ENCODE measurements around the gene STOML2. TPM values are rescaled to one million over a fixed set of nuclear protein-coding genes. Genes with fewer than 3 reads are reported as not detected.

Gene STOML2
- total and polyA plus RNA-seq, 2 donors (not counting 1 experiment from before 2014, with no cell fraction given), result 58.9 to 64.6 TPM

DNA sequence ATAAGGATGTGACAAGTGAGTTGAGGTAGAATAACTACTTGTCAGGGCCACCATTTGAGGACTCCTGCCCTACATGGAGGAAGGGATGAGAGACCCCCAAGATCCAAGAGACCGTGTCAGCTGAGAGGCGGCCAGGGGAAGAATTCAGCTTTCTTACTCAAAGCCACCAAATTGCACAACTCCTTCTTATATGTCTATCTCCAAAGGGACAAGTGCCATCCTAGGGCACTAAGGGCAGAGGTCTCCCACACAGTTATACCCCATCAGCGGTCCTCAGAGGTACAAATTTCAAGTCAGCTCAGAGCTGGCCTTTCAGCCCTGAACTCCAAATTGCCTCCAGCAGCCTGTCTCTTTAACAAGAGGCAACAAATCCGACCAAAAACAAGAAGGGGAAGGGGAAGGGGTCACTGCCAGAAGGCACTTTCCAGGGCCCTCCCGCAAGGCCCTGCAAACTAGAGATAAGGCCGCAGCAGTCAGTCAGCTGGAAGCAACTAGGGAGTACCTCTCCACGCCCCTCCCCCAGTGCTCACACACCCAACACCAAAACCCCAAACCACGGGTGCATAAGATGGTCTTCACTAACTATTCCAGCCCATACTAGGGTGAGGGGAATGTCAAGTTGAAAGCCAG lies 6.1 kb upstream of the STOML2 start:
- WGBS (ENCODE audit: insufficient coverage), result 85% methylated on average over 4 of the region's 8 CpGs
- H3K9me3 Mint-ChIP-seq (ENCODE audit: insufficient read depth), result no peaks in the 10 kb centered on the region
- peaks cover 8% of the 10 kb centered on the region for H3K79me2 ChIP-seq (ENCODE audit: control insufficient read depth, insufficient read depth, low read length)
- H3K27ac ChIP-seq (ENCODE audit: low read length in 2 of 2), result no peak overlapping the region
- no peak overlapping the region for H3K9ac ChIP-seq (ENCODE audit: low read length)
- peaks cover 17 to 28% of the 10 kb centered on the region in 2 donors for H3K4me1 ChIP-seq (ENCODE audit: control insufficient read depth in 2 of 2, insufficient read depth in 2 of 2, low read length in 2 of 2)
- H3K27ac Mint-ChIP-seq, result peak overlapping the region; percentile 8
- no peak overlapping the region for H2AFZ ChIP-seq (ENCODE audit: insufficient read depth, low read depth, low read length, poor library complexity, severe bottlenecking)
- no peak for TF ChIP-seq EZH2 (IDR thresholded peaks at IDR 0.05; ENCODE audit: borderline replicate concordance, insufficient read depth, low read depth, low read length, poor library complexity, severe bottlenecking)
- TF ChIP-seq, protein P1, sequence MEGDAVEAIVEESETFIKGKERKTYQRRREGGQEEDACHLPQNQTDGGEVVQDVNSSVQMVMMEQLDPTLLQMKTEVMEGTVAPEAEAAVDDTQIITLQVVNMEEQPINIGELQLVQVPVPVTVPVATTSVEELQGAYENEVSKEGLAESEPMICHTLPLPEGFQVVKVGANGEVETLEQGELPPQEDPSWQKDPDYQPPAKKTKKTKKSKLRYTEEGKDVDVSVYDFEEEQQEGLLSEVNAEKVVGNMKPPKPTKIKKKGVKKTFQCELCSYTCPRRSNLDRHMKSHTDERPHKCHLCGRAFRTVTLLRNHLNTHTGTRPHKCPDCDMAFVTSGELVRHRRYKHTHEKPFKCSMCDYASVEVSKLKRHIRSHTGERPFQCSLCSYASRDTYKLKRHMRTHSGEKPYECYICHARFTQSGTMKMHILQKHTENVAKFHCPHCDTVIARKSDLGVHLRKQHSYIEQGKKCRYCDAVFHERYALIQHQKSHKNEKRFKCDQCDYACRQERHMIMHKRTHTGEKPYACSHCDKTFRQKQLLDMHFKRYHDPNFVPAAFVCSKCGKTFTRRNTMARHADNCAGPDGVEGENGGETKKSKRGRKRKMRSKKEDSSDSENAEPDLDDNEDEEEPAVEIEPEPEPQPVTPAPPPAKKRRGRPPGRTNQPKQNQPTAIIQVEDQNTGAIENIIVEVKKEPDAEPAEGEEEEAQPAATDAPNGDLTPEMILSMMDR (IDR thresholded peaks at IDR 0.05), result no peak
- peaks cover 36% of the 10 kb centered on the region for H3K4me1 Mint-ChIP-seq
- intact Hi-C loops (cut with micrococcal nuclease), result no loop called here
- CTCF ChIA-PET, result interaction anchor here (2.1 to 3.0 kb wide), 2 partner anchors 11 to 150 kb away, joined by 6 to 18 read pairs; partner anchors contain the start of gene PIGO
- no peaks in the 10 kb centered on the region for H4K20me1 ChIP-seq (ENCODE audit: control insufficient read depth, insufficient read depth, low read length, poor library complexity, severe bottlenecking)
- H3K4me3 ChIP-seq (ENCODE audit: control extremely low read depth in 1 of 5, extremely low read depth in 1 of 5, insufficient read depth in 1 of 5, low read depth in 2 of 5, low read length in 4 of 5), result no peak overlapping the region
- POLR2A ChIA-PET, result interaction anchor here (0.6 kb wide), 1 partner anchor 21 kb away, joined by 3 read pairs; no protein-coding TSS in a partner anchor
- peaks cover 0 to 10% of the 10 kb centered on the region in 2 experiments for H3K36me3 ChIP-seq (replicated peaks in 1 of 2; ENCODE audit: control extremely low read depth in 1 of 2, control insufficient read depth in 1 of 2, extremely low read depth in 1 of 2, insufficient read depth in 2 of 2, low read length in 1 of 2)
- DNase-seq, result peak; percentile 18
- H3K27me3 ChIP-seq (replicated peaks in 1 of 4; ENCODE audit: control extremely low read depth in 1 of 4, control insufficient read depth in 3 of 4, insufficient read depth in 4 of 4, low read length in 3 of 4), result no peaks in the 10 kb centered on the region
- no peak overlapping the region for H3K4me2 ChIP-seq (replicated peaks; ENCODE audit: low read depth, low read length, poor library complexity, severe bottlenecking)
- H3K4me3 Mint-ChIP-seq, result no peak overlapping the region
- ATAC-seq (ENCODE audit: low read depth), result no peak
- H3K9me3 ChIP-seq (ENCODE audit: control extremely low read depth in 1 of 3, control insufficient read depth in 2 of 3, insufficient read depth in 1 of 3, low read length in 2 of 3), result no peaks in the 10 kb centered on the region
- no peaks in the 10 kb centered on the region for H3K27me3 Mint-ChIP-seq

DNA sequence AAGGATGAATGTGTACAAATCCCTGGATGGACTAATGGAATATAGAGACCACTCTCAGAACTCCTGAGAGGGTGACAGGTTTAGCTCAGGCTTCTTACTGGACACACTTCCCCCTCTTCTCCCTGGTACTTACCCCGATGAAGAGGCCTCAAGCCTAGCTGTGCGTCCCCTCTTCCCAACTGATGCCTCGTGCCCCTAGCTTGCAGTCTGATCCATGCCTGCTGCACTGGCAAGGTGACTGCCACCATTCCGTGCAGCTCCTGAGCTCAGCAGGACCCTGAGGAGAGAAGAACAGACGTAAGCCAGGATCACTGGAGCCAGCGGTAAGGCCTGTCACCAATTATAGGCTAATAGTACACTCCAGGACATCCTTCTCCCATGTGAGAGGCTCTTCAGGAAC lies 5.5 kb upstream of the STOML2 start:
- ATAC-seq (ENCODE audit: low read depth) (no peak), DNase-seq (peak; percentile 4)
- Histone ChIP-seq H3K4me2 (replicated peaks; ENCODE audit: low read depth, low read length, poor library complexity, severe bottlenecking) (no peak overlapping the region), H3K4me3 (ENCODE audit: control extremely low read depth in 1 of 5, extremely low read depth in 1 of 5, insufficient read depth in 1 of 5, low read depth in 2 of 5, low read length in 4 of 5) (no peak overlapping the region), H3K79me2 (ENCODE audit: control insufficient read depth, insufficient read depth, low read length) (peaks cover 8% of the 10 kb centered on the region), H4K20me1 (ENCODE audit: control insufficient read depth, insufficient read depth, low read length, poor library complexity, severe bottlenecking) (no peaks in the 10 kb centered on the region), H3K27me3 (replicated peaks in 1 of 4; ENCODE audit: control extremely low read depth in 1 of 4, control insufficient read depth in 3 of 4, insufficient read depth in 4 of 4, low read length in 3 of 4) (no peaks in the 10 kb centered on the region), H3K9ac (ENCODE audit: low read length) (no peak overlapping the region), H2AFZ (ENCODE audit: insufficient read depth, low read depth, low read length, poor library complexity, severe bottlenecking) (no peak overlapping the region), H3K9me3 (ENCODE audit: control extremely low read depth in 1 of 3, control insufficient read depth in 2 of 3, insufficient read depth in 1 of 3, low read length in 2 of 3) (no peaks in the 10 kb centered on the region), H3K36me3 (replicated peaks in 1 of 2; ENCODE audit: control extremely low read depth in 1 of 2, control insufficient read depth in 1 of 2, extremely low read depth in 1 of 2, insufficient read depth in 2 of 2, low read length in 1 of 2) (peaks cover 0 to 10% of the 10 kb centered on the region in 2 experiments), H3K4me1 (ENCODE audit: control insufficient read depth in 2 of 2, insufficient read depth in 2 of 2, low read length in 2 of 2) (peaks cover 15 to 27% of the 10 kb centered on the region in 2 donors), H3K27ac (ENCODE audit: low read length in 2 of 2) (no peak overlapping the region)
- no peak overlapping the region for H3K27ac Mint-ChIP-seq
- ChIA-PET CTCF (no interaction called here), POLR2A (no interaction called here)
- TF ChIP-seq, protein P1 (IDR thresholded peaks at IDR 0.05), result no peak
- no peak for TF ChIP-seq EZH2 (IDR thresholded peaks at IDR 0.05; ENCODE audit: borderline replicate concordance, insufficient read depth, low read depth, low read length, poor library complexity, severe bottlenecking)
- no peaks in the 10 kb centered on the region for H3K27me3 Mint-ChIP-seq
- WGBS (ENCODE audit: insufficient coverage), result 92% methylated on average over 4 of the region's 6 CpGs
- H3K4me3 Mint-ChIP-seq, result no peak overlapping the region
- H3K4me1 Mint-ChIP-seq, result peaks cover 33% of the 10 kb centered on the region
- no peaks in the 10 kb centered on the region for H3K9me3 Mint-ChIP-seq (ENCODE audit: insufficient read depth)
- intact Hi-C loops (cut with micrococcal nuclease), result no loop called here
